NCI-H2196 (cell line): ENCODE results near the gene MPC1L.
"Not testable (repeated sequence)": the region's sequence is repeated elsewhere in the genome, so short reads cannot be mapped to it uniquely, and the experiment has no call there.

Experiments
- DNase-seq: peaks from one replicate; lab custom pipeline; 2025; ENCODE audit not compliant: unreplicated experiment; lab: John Stamatoyannopoulos, UW

Gene MPC1L

GRCh38 chrX:40623139-40623536 is at the start of gene MPC1L:
Gene MPC1L, plus strand, starts transcription at chrX:40623428. Its CDS starts 138 bp downstream, at chrX:40623566.
- DNase-seq = no peak

GRCh38 chrX:40573763-40574162 is 49.5 kb upstream of the MPC1L start:
- no peak for DNase-seq

- peak; percentile 62 for DNase-seq
Measured at GRCh38 chrX:40575411-40575810, 47.8 kb upstream of the MPC1L start.

GRCh38 chrX:40576291-40576690 is 46.9 kb upstream of the MPC1L start:
- DNase-seq = no peak

GRCh38 chrX:40578039-40578695 is 45.1 kb upstream of the MPC1L start:
- DNase-seq = no peak

- no peak for DNase-seq
Measured at GRCh38 chrX:40579141-40579540, 44.1 kb upstream of the MPC1L start.

GRCh38 chrX:40579900-40580536 is 43.2 kb upstream of the MPC1L start:
- no peak for DNase-seq

- peak; percentile 89 for DNase-seq
Measured at GRCh38 chrX:40580537-40581335, 42.5 kb upstream of the MPC1L start, which contains the start of gene ATP6AP2. Gene ATP6AP2, plus strand, starts transcription at chrX:40580970. Its CDS starts 96 bp downstream, at chrX:40581066.

GRCh38 chrX:40581336-40581920 is 41.8 kb upstream of the MPC1L start:
- no peak for DNase-seq

GRCh38 chrX:40582178-40582577 is 41.0 kb upstream of the MPC1L start:
- DNase-seq = not testable (repeated sequence)

GRCh38 chrX:40582811-40583210 is 40.4 kb upstream of the MPC1L start:
- DNase-seq = no peak

- not testable (repeated sequence) for DNase-seq
Measured at GRCh38 chrX:40587623-40588022, 35.6 kb upstream of the MPC1L start.

GRCh38 chrX:40589616-40590321 is 33.5 kb upstream of the MPC1L start:
- DNase-seq = not testable (repeated sequence)

GRCh38 chrX:40603446-40603845 is 19.8 kb upstream of the MPC1L start:
- no peak for DNase-seq

GRCh38 chrX:40607381-40607780 is 15.8 kb upstream of the MPC1L start:
- DNase-seq = no peak

GRCh38 chrX:40612511-40612910 is 10.7 kb upstream of the MPC1L start:
- DNase-seq = no peak

- DNase-seq = no peak
Measured at GRCh38 chrX:40615976-40616375, 7.3 kb upstream of the MPC1L start.

- DNase-seq = no peak
Measured at GRCh38 chrX:40617566-40617965, 5.7 kb upstream of the MPC1L start.

- no peak for DNase-seq
Measured at GRCh38 chrX:40622479-40623138, 619 bp upstream of the MPC1L start.

- DNase-seq = no peak
Measured at GRCh38 chrX:40623665-40624064, 437 bp downstream of the MPC1L start.
